ENCODE results near the gene COX7A2L.

DNA sequence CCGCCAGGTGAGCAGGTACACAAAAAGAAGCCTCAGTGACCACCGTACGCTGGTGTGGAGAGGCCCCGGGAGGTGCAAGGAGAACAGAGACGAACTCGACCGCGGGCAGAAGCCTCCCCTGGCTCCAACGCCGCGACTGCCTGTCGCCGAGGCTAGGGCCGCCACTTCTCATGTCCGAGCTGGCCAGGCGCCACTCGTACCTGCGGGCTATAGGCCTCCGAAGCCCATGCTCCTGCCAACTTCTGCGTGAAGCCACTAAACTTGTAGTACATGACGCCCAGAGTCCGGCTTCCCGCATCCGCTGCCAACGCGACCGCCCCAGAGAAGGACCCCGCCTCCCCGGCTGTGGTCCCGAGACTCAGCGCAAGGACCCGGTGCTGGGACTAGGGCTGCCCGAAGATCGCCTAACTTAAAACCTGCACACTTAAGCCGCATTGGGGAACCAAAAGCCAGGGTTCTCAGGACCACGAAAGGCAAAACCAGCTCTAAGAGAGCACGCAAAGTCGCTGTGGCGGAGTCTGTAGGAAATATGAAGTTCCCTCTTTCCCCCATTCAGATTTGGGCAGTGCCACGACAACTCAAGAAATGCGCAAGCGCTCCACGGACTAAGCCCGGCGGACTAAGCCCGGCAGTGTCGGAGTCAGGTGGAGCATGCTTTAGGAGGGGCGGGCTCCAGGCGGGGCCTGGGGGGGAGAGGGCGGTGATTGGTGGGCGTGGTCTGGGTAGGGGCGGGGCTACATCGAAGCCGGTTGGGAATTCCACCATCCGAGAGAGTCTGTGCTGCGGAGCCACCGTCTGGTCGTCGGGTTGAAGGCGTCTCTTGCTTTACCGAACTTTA is at the start of gene COX7A2L:
- TF ChIP-seq CTCF (conservative IDR thresholded peaks at IDR 0.05): no peak
- TF ChIP-seq EZH2 (IDR thresholded peaks at IDR 0.05; ENCODE audit: low read depth): no peak
